Large intestine (tissue), 3 donors: ENCODE results near the gene CTDP1. TPM values are rescaled to one million over a fixed set of nuclear protein-coding genes. Genes with fewer than 3 reads are reported as not detected.

Source experiments
- DNase-seq, 2 donors: peaks; one replicate each; pipeline versions ENCODE4 v3.0.0 to v3.0.0-alpha.2; 2013
- H3K27ac ChIP-seq: one replicate; pipeline ENCODE4 v1.5.1; 2013; ENCODE audit warnings: low read length
- H3K27me3 ChIP-seq: 2 replicates; pipeline ENCODE4 v1.6.1; 2013; ENCODE audit warnings: low read length; ENCODE audit not compliant: control insufficient read depth, insufficient read depth
- H3K36me3 ChIP-seq: 2 replicates; pipeline ENCODE4 v1.6.1; 2013; ENCODE audit warnings: low read length; ENCODE audit not compliant: control insufficient read depth, insufficient read depth
- H3K4me1 ChIP-seq: one replicate; pipeline ENCODE4 v1.6.1; 2013; ENCODE audit warnings: low read length; ENCODE audit not compliant: control insufficient read depth, insufficient read depth
- H3K4me3 ChIP-seq: one replicate; pipeline ENCODE4 v1.5.1; 2013; ENCODE audit warnings: low read length
- H3K9me3 ChIP-seq: one replicate; pipeline ENCODE4 v1.6.1; 2013; ENCODE audit warnings: mild to moderate bottlenecking, low read depth, low read length, moderate library complexity; ENCODE audit not compliant: control insufficient read depth
- WGBS: methylation state at CpG from one replicate; pipeline ENCODE4 v1.1.5; 2013; ENCODE audit warnings: low lambda C conversion rate; ENCODE audit not compliant: insufficient coverage; 5-methylcytosine and 5-hydroxymethylcytosine counted together
- polyA plus RNA-seq: library from polyadenylated mRNA; unstranded; fragments of 120-200 nt; gene quantifications from one replicate; pipeline ENCODE4 v1.2.1, GENCODE V29; 2013

The CTDP1 gene
- polyA plus RNA-seq, 1 donor = 12.9 TPM

GRCh38 chr18:79796531-79797405 is 117.2 kb downstream of the CTDP1 start:
- Histone ChIP-seq H3K36me3 (no peaks in the 10 kb centered on the region), H3K4me3 (no peak overlapping the region), H3K27me3 (peaks cover 46% of the 10 kb centered on the region), H3K27ac (no peak overlapping the region), H3K4me1 (peaks cover 5% of the 10 kb centered on the region), H3K9me3 (no peaks in the 10 kb centered on the region)
- peak in 1 of 2 donors; percentile 20 for DNase-seq
- WGBS = no CpG with 5 or more reads among the region's 21 CpGs

- Histone ChIP-seq H3K4me1 (peaks cover 5% of the 10 kb centered on the region), H3K4me3 (peak within 1 kb of the TSS; percentile 48), H3K36me3 (no peaks in the 10 kb centered on the region), H3K9me3 (no peaks in the 10 kb centered on the region), H3K27ac (no peak within 1 kb of the TSS), H3K27me3 (peaks cover 37% of the 10 kb centered on the region)
- peak in 1 of 2 donors; percentile 31 for DNase-seq
- no CpG with 5 or more reads among the region's 92 CpGs for WGBS
These were observed 118.1 kb downstream of the CTDP1 start, which contains the start of gene KCNG2 for GRCh38 chr18:79797518-79798345. Gene KCNG2, plus strand, starts transcription at chr18:79797938. Its CDS starts 65,730 bp downstream, at chr18:79863668.

DNA sequence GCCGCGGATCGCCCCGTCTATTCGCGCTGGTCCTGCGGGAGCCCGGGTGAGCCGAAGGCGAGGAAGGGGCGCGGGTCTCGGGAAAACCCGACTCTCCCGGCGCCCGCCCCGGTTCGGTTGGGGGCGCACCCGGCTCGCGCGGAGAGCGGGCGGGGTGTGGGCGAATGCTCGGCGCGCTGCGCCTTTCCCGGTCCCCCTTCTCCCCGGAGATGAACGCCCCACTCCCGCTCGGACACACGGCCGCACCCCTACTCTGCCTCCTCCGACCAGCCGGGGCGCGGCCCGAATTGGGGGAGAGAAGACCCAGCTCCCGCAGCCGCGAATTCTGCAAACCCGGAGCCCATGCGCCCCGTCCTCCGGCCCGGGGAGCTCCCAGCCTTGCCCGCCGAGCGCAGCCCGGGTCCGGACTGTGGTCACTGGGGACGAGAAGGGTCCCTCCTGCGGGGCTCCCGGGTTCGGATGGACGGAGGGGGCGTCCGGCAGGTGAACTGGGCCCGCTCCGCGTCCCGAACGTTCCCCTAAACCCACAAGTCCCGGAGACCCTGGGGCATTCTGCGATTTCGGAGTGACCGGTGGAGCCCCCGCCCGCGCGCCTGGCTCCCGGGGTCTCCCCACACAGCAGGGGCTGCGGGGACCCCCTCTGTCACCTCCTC is 118.9 kb downstream of the CTDP1 start:
- no peaks in the 10 kb centered on the region for H3K9me3 ChIP-seq
- peaks cover 5% of the 10 kb centered on the region for H3K4me1 ChIP-seq
- peaks cover 36% of the 10 kb centered on the region for H3K27me3 ChIP-seq
- H3K36me3 ChIP-seq = no peaks in the 10 kb centered on the region
- no peak overlapping the region for H3K27ac ChIP-seq
- no CpG with 5 or more reads among the region's 78 CpGs for WGBS
- DNase-seq = peak in 1 of 2 donors; percentile 37
- H3K4me3 ChIP-seq = peak overlapping the region; percentile 48

DNA sequence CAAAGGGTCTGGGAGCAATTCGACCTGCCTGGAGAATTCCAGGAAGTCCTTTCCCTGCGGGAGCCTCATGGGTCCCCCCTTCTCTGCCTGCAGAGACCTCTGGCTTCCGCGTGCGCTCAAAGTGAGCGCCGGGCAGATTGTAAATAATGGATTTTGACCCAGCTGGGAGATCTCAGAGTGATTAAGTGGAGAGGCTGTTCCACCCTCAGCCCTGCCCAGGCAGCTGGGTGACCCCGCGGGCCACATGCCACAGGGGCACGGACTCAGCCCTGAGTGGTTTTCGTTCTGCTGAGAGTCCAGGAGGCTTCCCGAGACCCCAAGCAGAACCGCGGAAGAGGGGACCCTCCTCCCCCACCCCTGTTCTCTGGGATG is 119.4 kb downstream of the CTDP1 start:
- DNase-seq = peak; percentile 44 to 77

DNA sequence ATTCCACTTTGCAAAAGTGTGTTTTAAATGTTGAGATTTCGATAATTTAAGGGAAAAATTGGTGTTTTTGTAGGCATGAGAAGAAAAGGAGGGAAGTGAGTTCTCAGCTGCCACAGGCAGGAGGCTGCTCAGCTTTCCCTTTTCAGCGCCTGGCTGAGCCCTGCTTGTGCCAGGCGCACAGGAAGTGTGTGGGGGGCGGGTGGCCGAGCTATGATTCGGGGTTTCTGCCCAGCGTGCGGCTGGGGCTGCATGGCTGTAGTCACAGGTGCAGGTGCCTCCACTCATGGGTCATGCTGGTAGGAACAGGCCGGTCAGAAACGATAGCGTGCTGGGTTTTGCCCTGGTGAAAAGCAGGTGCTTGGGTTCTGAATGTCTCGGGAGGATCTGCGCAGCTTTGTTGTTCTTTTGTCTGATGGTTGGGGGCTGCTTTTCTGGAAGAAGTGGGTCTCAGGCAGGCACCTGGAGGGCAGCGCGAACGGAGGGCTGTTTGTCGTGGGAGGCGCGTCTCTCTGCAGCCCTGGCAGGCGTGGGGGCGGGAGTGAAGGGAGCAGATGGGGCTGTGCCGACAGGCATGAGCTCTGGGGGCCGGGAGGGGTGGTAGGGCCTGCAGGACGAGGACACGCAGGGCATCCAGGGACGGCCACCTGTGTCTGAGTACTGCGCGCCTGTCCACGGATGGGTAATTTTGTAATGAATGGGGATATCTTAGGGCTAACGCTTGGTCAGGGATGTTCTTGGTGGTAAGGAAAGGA is 120.2 kb downstream of the CTDP1 start:
- no peak overlapping the region for H3K27ac ChIP-seq
- H3K36me3 ChIP-seq = no peaks in the 10 kb centered on the region
- WGBS = 83% methylated on average over 1 of the region's 30 CpGs
- H3K9me3 ChIP-seq = no peaks in the 10 kb centered on the region
- H3K4me1 ChIP-seq = peaks cover 5% of the 10 kb centered on the region
- no peak for DNase-seq
- H3K4me3 ChIP-seq = no peak overlapping the region
- peaks cover 36% of the 10 kb centered on the region for H3K27me3 ChIP-seq

More for the DNA sequence above, 119.4 kb downstream of the CTDP1 start:
- no peaks in the 10 kb centered on the region for H3K9me3 ChIP-seq
- peak overlapping the region; percentile 48 for H3K4me3 ChIP-seq
- H3K27me3 ChIP-seq = peaks cover 36% of the 10 kb centered on the region
- no peak overlapping the region for H3K27ac ChIP-seq
- WGBS = no CpG with 5 or more reads among the region's 14 CpGs
- H3K36me3 ChIP-seq = no peaks in the 10 kb centered on the region
- H3K4me1 ChIP-seq = peaks cover 5% of the 10 kb centered on the region

- Histone ChIP-seq H3K27me3 (peaks cover 35% of the 10 kb centered on the region), H3K36me3 (no peaks in the 10 kb centered on the region), H3K27ac (no peak overlapping the region), H3K9me3 (no peaks in the 10 kb centered on the region), H3K4me3 (no peak overlapping the region), H3K4me1 (peaks cover 5% of the 10 kb centered on the region)
- 100% methylated on average over 1 of the region's 39 CpGs for whole genome bisulfite sequencing
- DNase-seq = no peak
These were observed 121.0 kb downstream of the CTDP1 start for GRCh38 chr18:79800371-79801180.

GRCh38 chr18:79801217-79801616 is 121.6 kb downstream of the CTDP1 start:
- Histone ChIP-seq H3K36me3 (no peaks in the 10 kb centered on the region), H3K4me1 (peaks cover 5% of the 10 kb centered on the region), H3K27ac (no peak overlapping the region), H3K27me3 (peaks cover 32% of the 10 kb centered on the region), H3K9me3 (no peaks in the 10 kb centered on the region), H3K4me3 (no peak overlapping the region)
- no CpG with 5 or more reads among the region's 13 CpGs for WGBS
- DNase-seq = no peak

- peaks cover 5% of the 10 kb centered on the region for H3K4me1 ChIP-seq
- no peaks in the 10 kb centered on the region for H3K9me3 ChIP-seq
- no peaks in the 10 kb centered on the region for H3K36me3 ChIP-seq
- H3K27ac ChIP-seq = no peak overlapping the region
- DNase-seq = no peak
- no peak overlapping the region for H3K4me3 ChIP-seq
- peaks cover 28% of the 10 kb centered on the region for H3K27me3 ChIP-seq
- no CpG with 5 or more reads among the region's 9 CpGs for WGBS
These were observed 122.0 kb downstream of the CTDP1 start for GRCh38 chr18:79801641-79802040.

- Histone ChIP-seq H3K27me3 (peaks cover 21% of the 10 kb centered on the region), H3K4me3 (no peak overlapping the region), H3K27ac (no peak overlapping the region), H3K9me3 (peaks cover 2% of the 10 kb centered on the region), H3K36me3 (no peaks in the 10 kb centered on the region), H3K4me1 (peaks cover 5% of the 10 kb centered on the region)
- no peak for DNase-seq
- 77% methylated on average over 2 of the region's 18 CpGs for WGBS
These were observed 122.7 kb downstream of the CTDP1 start for GRCh38 chr18:79802298-79802697.
